ENCODE results near the gene GFRA4. TPM values are rescaled to one million over a fixed set of nuclear protein-coding genes. Genes with fewer than 3 reads are reported as not detected.

GFRA4 gene
- total RNA-seq, 6 donors from 2014 or later: not detected

DNA sequence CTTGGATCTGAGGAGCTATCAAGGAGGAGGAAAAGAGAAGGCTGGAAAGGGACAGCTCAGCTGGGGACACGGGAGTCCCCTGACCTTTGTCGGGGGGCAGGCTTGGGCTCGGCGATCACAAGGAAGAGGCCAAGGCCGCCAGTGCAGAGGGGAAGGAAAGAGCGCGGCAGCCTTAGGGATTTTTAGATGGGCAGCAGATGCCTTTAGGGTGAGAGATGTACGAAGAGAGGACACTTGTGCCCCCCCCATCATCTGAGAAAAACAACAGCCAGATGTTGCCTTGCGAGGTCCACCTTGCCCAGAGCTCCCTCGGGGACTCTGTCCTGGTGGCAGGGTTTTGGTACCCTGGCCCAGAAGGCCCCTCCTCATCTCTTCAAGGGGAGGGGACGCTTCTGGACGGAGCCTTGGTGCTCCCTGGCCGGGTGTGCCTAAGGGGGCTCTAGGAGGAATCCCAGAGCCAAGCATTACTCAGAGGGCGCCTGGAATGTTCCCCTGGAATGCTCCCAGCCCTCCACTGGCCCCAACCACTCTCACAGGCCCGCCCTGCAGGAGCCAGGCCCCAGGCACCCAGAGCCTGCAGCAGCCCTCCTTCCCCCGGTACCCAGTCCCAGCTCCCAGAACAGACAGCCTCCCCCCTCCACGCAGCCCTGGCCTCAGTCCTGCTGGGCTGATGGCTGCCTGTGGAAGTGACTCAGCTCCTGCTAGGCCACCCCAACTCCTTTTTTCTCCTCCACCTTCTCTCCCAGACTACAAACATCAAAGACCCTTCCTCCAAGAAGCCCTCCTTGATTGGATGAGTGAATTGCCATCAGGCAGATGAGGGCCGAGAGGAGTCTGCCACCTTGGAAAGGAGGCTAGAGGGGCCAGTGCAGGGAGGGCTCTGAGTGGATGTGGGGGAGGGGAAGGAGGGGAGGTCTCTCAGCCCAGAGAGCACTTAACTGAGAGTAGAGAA lies 16.8 kb upstream of the GFRA4 start:
- peak overlapping the region; percentile 19 to 70 (median 44) for H3K27ac ChIP-seq
- H3K36me3 ChIP-seq: no peaks in the 10 kb centered on the region
- DNase-seq: no peak
- 71 to 74% methylated on average over 13 to 18 of the region's 18 CpGs for WGBS, 2 donors
- H3K27me3 ChIP-seq: peaks cover 0 to 17% (median 5%) of the 10 kb centered on the region in 4 donors
- peaks cover 15 to 25% (median 22%) of the 10 kb centered on the region in 4 donors for H3K4me1 ChIP-seq
- TF ChIP-seq, protein P1, sequence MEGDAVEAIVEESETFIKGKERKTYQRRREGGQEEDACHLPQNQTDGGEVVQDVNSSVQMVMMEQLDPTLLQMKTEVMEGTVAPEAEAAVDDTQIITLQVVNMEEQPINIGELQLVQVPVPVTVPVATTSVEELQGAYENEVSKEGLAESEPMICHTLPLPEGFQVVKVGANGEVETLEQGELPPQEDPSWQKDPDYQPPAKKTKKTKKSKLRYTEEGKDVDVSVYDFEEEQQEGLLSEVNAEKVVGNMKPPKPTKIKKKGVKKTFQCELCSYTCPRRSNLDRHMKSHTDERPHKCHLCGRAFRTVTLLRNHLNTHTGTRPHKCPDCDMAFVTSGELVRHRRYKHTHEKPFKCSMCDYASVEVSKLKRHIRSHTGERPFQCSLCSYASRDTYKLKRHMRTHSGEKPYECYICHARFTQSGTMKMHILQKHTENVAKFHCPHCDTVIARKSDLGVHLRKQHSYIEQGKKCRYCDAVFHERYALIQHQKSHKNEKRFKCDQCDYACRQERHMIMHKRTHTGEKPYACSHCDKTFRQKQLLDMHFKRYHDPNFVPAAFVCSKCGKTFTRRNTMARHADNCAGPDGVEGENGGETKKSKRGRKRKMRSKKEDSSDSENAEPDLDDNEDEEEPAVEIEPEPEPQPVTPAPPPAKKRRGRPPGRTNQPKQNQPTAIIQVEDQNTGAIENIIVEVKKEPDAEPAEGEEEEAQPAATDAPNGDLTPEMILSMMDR (IDR thresholded peaks at IDR 0.05): no peak
- TF ChIP-seq POLR2A (IDR thresholded peaks at IDR 0.05): no peak
- no peak for TF ChIP-seq POLR2AphosphoS5 (IDR thresholded peaks at IDR 0.05)
- no peak for TF ChIP-seq EP300 (IDR thresholded peaks at IDR 0.05)
- peak; percentile 39 to 50 for ATAC-seq (ENCODE audit: low FRiP score in 2 of 2)
- H3K9me3 ChIP-seq: no peaks in the 10 kb centered on the region
- peak overlapping the region in 3 of 4 donors; percentile 34 to 48 (median 45) for H3K4me3 ChIP-seq

DNA sequence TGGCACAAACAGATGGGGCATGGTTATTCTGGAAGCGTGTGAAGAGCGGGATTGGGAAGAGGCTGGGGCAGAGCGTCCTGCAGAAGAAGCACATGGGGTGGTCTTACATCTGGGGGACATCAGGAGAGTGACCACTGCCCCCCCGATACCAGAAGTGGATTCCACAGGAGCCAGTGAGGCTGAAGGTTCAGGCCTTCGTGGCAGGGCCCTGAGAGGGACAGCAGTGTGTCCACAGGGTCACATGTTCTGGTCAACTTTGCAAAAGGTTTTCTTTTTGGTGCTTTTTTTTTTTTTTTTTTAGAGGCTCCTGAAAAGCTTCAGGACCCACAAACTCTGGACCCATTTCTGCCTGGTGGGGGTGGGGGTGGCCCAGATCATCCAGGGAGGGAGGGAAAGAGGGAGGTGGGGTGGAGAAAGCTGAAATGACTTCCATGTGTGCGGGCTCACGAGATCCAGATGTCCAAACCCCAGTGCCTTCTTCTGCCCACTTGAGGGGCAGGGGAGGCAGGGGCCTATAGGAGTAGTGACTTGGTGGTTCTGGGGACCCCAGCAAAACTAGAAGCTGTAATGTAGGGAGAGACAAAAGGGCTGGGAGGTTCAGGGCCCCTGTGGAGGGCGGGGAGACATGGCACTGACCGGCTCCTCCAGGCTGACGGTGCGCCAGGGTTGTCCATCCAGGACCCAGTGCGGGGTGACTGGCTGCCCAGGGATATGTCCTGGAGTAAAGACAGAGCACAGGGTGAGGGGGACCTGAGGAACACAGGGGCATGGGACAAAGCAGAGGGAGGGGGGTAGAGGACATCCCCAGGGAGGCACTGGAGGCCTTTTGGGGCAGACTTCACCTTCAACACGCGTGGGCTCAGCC lies 15.9 kb upstream of the GFRA4 start:
- Histone ChIP-seq H3K9me3 (no peaks in the 10 kb centered on the region), H3K36me3 (no peaks in the 10 kb centered on the region), H3K4me3 (no peak overlapping the region), H3K4me1 (peaks cover 15 to 25% (median 22%) of the 10 kb centered on the region in 4 donors), H3K27me3 (peaks cover 0 to 19% (median 9%) of the 10 kb centered on the region in 4 donors), H3K27ac (peak overlapping the region; percentile 19 to 65 (median 24))
- no peak for DNase-seq
- WGBS, 2 donors: 85 to 87% methylated on average over 14 of the region's 14 CpGs
- no peak for ATAC-seq (ENCODE audit: low FRiP score in 2 of 2)
- TF ChIP-seq POLR2A (IDR thresholded peaks at IDR 0.05) (no peak), POLR2AphosphoS5 (IDR thresholded peaks at IDR 0.05) (no peak), EP300 (IDR thresholded peaks at IDR 0.05) (no peak)
- TF ChIP-seq, protein P1 (IDR thresholded peaks at IDR 0.05): no peak

DNA sequence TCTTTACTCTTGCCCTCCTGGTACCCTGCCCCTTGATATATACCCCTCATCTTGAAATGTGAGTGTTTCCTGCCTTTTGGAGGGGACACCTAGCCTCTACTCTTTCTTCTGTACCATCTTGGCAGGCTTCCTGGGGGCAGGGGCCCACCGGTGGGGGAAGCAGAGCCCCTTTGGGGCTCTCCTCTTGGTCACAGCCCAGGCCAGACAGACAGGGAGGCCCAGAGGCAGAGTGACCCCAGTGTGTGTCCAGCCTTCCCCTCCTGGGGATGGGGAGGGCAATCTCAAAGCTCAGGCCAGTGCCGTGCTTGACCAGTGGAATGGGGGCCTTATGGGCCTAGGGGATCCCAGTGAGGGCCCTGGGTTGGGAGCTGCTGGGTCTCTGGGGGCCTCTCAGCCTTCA lies 15.0 kb upstream of the GFRA4 start:
- Histone ChIP-seq H3K27me3 (peaks cover 0 to 27% (median 14%) of the 10 kb centered on the region in 4 donors), H3K9me3 (no peaks in the 10 kb centered on the region), H3K27ac (peak overlapping the region in 2 of 4 donors; percentile 25 to 65), H3K4me1 (peaks cover 17 to 29% (median 22%) of the 10 kb centered on the region in 4 donors), H3K4me3 (no peak overlapping the region), H3K36me3 (no peaks in the 10 kb centered on the region)
- no peak for ATAC-seq (ENCODE audit: low FRiP score in 2 of 2)
- WGBS, 2 donors: 33 to 63% methylated on average over 1 to 2 of the region's 2 CpGs
- TF ChIP-seq, protein P1 (IDR thresholded peaks at IDR 0.05): no peak
- TF ChIP-seq EP300 (IDR thresholded peaks at IDR 0.05): no peak
- no peak for TF ChIP-seq POLR2A (IDR thresholded peaks at IDR 0.05)
- no peak for TF ChIP-seq POLR2AphosphoS5 (IDR thresholded peaks at IDR 0.05)
- no peak for DNase-seq

DNA sequence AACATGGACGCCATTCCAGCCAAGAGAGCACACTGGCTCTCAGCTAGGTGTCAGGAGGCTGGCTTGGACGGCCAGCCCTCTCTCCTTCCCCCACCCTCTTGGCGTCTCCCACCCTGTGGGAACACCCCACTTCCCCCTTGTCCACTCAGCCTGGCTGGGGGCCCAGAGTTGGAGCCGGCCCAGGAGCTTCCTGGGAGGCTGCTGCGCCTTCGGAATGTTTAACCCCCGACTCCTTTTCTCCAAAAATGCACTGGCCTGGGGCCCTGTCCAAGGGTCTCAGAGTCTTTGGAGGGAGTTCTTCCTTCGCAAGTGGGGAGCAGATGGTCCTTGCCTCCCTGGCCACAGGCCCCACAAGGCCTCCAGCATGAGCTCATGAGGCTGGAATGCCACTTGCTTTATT lies 14.5 kb upstream of the GFRA4 start:
- 43 to 52% methylated on average over 7 to 8 of the region's 8 CpGs for WGBS, 2 donors
- Histone ChIP-seq H3K27ac (peak overlapping the region in 2 of 4 donors; percentile 25 to 27), H3K9me3 (no peaks in the 10 kb centered on the region), H3K36me3 (no peaks in the 10 kb centered on the region), H3K4me1 (peaks cover 20 to 34% (median 24%) of the 10 kb centered on the region in 4 donors), H3K27me3 (peaks cover 0 to 32% (median 17%) of the 10 kb centered on the region in 4 donors), H3K4me3 (no peak overlapping the region)
- ATAC-seq (ENCODE audit: low FRiP score in 2 of 2): no peak
- TF ChIP-seq POLR2AphosphoS5 (IDR thresholded peaks at IDR 0.05) (no peak), POLR2A (IDR thresholded peaks at IDR 0.05) (no peak), EP300 (IDR thresholded peaks at IDR 0.05) (no peak)
- TF ChIP-seq, protein P1 (IDR thresholded peaks at IDR 0.05): no peak
- peak in 1 of 2 donors; percentile 87 for DNase-seq

Measured in upper lobe of left lung (tissue), 6 donors.